IMR-90 (cell line): ENCODE results near the gene UNC13C. TPM values are rescaled to one million over a fixed set of nuclear protein-coding genes. Genes with fewer than 3 reads are reported as not detected.

Source experiments
- ATAC-seq: fragments of 200-7000 bp; cut with Tn5 transposase; 2 replicates; pipeline ENCODE4 v1.9.1; 2020; ENCODE audit warnings: low read depth, mild to moderate bottlenecking, moderate library complexity
- BruUV-seq: library from RNA; stranded (reverse); fragments of 400-500 nt; replicated peaks from 2 replicates; lab custom pipeline; 2021; lab: Mats Ljungman, UMichigan
- CTCF ChIA-PET: fragments of 300-600 bp; formaldehyde crosslinking; extraction: SDS; loops from one replicate; lab custom pipeline; 2021; ENCODE audit warnings: antibody characterized with exemption; lab: Yijun Ruan, JAX
- POLR2A ChIA-PET: fragments of 300-600 bp; sonication (Branson Sonifier 250); formaldehyde crosslinking; loops from one replicate; lab custom pipeline; 2022; ENCODE audit warnings: antibody characterized with exemption; ENCODE audit not compliant: unreplicated experiment; lab: Charles Lee
- DNase-seq: peaks from one replicate; pipeline ENCODE4 v3.0.0; 2013
- H2AFZ ChIP-seq: replicated peaks from 2 replicates; pipeline ENCODE3; 2013; ENCODE audit warnings: low read length, mild to moderate bottlenecking; ENCODE audit not compliant: poor library complexity
- H2AK5ac ChIP-seq: 2 replicates; pipeline ENCODE4 v1.6.1; 2013; ENCODE audit warnings: low read depth, low read length, inconsistent platforms
- H2AK9ac ChIP-seq: replicated peaks from 2 replicates; pipeline ENCODE3; 2013; ENCODE audit warnings: mild to moderate bottlenecking, low read depth, low read length, moderate library complexity; ENCODE audit not compliant: poor library complexity
- H2BK120ac ChIP-seq: 2 replicates; pipeline ENCODE4 v1.6.1; 2013; ENCODE audit warnings: low read depth, low read length, inconsistent platforms
- H2BK15ac ChIP-seq: 3 replicates; pipeline ENCODE4 v1.6.1; 2013; ENCODE audit warnings: low read depth, low read length, inconsistent platforms
- H2BK20ac ChIP-seq: 2 replicates; pipeline ENCODE4 v1.6.1; 2013; ENCODE audit warnings: low read depth, mild to moderate bottlenecking, inconsistent platforms, low read length, moderate library complexity
- H2BK5ac ChIP-seq: 2 replicates; pipeline ENCODE4 v1.6.1; 2013; ENCODE audit warnings: mild to moderate bottlenecking, low read depth, low read length, inconsistent platforms; ENCODE audit not compliant: poor library complexity, severe bottlenecking
- H3K14ac ChIP-seq: replicated peaks from 2 replicates; pipeline ENCODE4 v1.6.1; 2013; ENCODE audit warnings: low read depth, low read length, inconsistent platforms
- H3K18ac ChIP-seq: 2 replicates; pipeline ENCODE4 v1.6.1; 2013; ENCODE audit warnings: low read depth, low read length, control low read depth
- H3K23ac ChIP-seq: 2 replicates; pipeline ENCODE4 v1.6.1; 2013; ENCODE audit warnings: low read depth, low read length, inconsistent platforms
- H3K27ac ChIP-seq: 2 replicates; pipeline ENCODE4 v1.5.1; 2013; ENCODE audit warnings: mild to moderate bottlenecking, control low read depth, low read length; ENCODE audit not compliant: insufficient read depth
- H3K27me3 ChIP-seq: 2 replicates; pipeline ENCODE4 v1.6.1; 2013; ENCODE audit warnings: low read length; ENCODE audit not compliant: control insufficient read depth, insufficient read depth
- H3K36me3 ChIP-seq: 2 replicates; pipeline ENCODE4 v1.6.1; 2013; ENCODE audit warnings: low read length, mixed read lengths; ENCODE audit not compliant: control insufficient read depth, insufficient read depth
- H3K4ac ChIP-seq: 2 replicates; pipeline ENCODE4 v1.6.1; 2013; ENCODE audit warnings: low read depth, low read length, inconsistent platforms
- H3K4me1 ChIP-seq: 2 replicates; pipeline ENCODE4 v1.6.1; 2013; ENCODE audit warnings: low read length, mixed read lengths; ENCODE audit not compliant: control insufficient read depth, insufficient read depth
- H3K4me2 ChIP-seq: 2 replicates; pipeline ENCODE4 v1.6.1; 2013; ENCODE audit warnings: low read depth, mild to moderate bottlenecking, control low read depth, low read length, moderate library complexity
- H3K4me3 ChIP-seq: 2 replicates; pipeline ENCODE4 v1.5.1; 2013; ENCODE audit warnings: low read depth, mild to moderate bottlenecking, control low read depth, low read length, moderate library complexity; ENCODE audit not compliant: insufficient read depth
- H3K56ac ChIP-seq: 2 replicates; pipeline ENCODE4 v1.6.1; 2013; ENCODE audit warnings: low read length, inconsistent platforms; ENCODE audit not compliant: insufficient read depth; ENCODE audit errors: extremely low read depth
- H3K79me1 ChIP-seq, 2 experiments: 2 replicates each; pipeline ENCODE4 v1.6.1; 2013; ENCODE audit warnings: low read length in 2 of 2, inconsistent platforms in 1 of 2, low read depth in 1 of 2
- H3K9ac ChIP-seq: 2 replicates; pipeline ENCODE4 v1.6.1; 2013; ENCODE audit warnings: low read depth, low read length, control low read depth
- H3K9me1 ChIP-seq: 2 replicates; pipeline ENCODE4 v1.6.1; 2013; ENCODE audit warnings: low read length, inconsistent platforms; ENCODE audit not compliant: insufficient read depth
- H3K9me3 ChIP-seq: 2 replicates; pipeline ENCODE4 v1.6.1; 2013; ENCODE audit warnings: low read length; ENCODE audit not compliant: control insufficient read depth, insufficient read depth
- H4K20me1 ChIP-seq: 2 replicates; pipeline ENCODE4 v1.6.1; 2013; ENCODE audit warnings: low read length, inconsistent platforms; ENCODE audit not compliant: insufficient read depth
- H4K5ac ChIP-seq: 2 replicates; pipeline ENCODE4 v1.6.1; 2013; ENCODE audit warnings: mild to moderate bottlenecking, low read depth, low read length, control low read depth
- H4K8ac ChIP-seq, 2 experiments: 2 replicates each; pipeline ENCODE4 v1.6.1; 2013; ENCODE audit warnings: low read depth in 2 of 2, low read length in 2 of 2, control low read depth in 1 of 2, inconsistent platforms in 1 of 2
- H4K91ac ChIP-seq: 2 replicates; pipeline ENCODE4 v1.6.1; 2013; ENCODE audit warnings: low read depth, low read length, inconsistent platforms; ENCODE audit not compliant: insufficient read depth
- BHLHE40 ChIP-seq: fragments of 150-350 bp; IDR thresholded peaks from 2 replicates; pipeline ENCODE4 v1.6.1; 2016; ENCODE audit warnings: mild to moderate bottlenecking, low read depth, low read length
- CEBPB ChIP-seq: IDR thresholded peaks from 2 replicates; pipeline ENCODE4 v1.6.1; 2012; ENCODE audit warnings: low read depth, low read length, improper control_type of control experiment
- CHD1 ChIP-seq: IDR thresholded peaks from 2 replicates; pipeline ENCODE4 v1.6.1; 2012; ENCODE audit warnings: low read depth, low read length, improper control_type of control experiment
- CTCF ChIP-seq: conservative IDR thresholded peaks from 2 replicates; pipeline ENCODE4 v1.5.1; 2012; ENCODE audit warnings: mild to moderate bottlenecking, low read depth, low read length, improper control_type of control experiment
- ELK1 ChIP-seq: fragments of 150-350 bp; IDR thresholded peaks from 2 replicates; pipeline ENCODE4 v1.6.1; 2016; ENCODE audit warnings: low read depth, mild to moderate bottlenecking, low read length, moderate library complexity, borderline replicate concordance
- FOS ChIP-seq: fragments of 150-350 bp; IDR thresholded peaks from 2 replicates; pipeline ENCODE4 v1.6.1; 2016; ENCODE audit warnings: low read depth, low read length
- MAFK ChIP-seq: IDR thresholded peaks from 2 replicates; pipeline ENCODE4 v1.6.1; 2012; ENCODE audit warnings: low read depth, low read length, improper control_type of control experiment
- MAZ ChIP-seq: IDR thresholded peaks from 2 replicates; pipeline ENCODE4 v1.6.1; 2012; ENCODE audit warnings: low read depth, mild to moderate bottlenecking, low read length, improper control_type of control experiment, moderate library complexity, borderline replicate concordance
- MXI1 ChIP-seq: IDR thresholded peaks from 2 replicates; pipeline ENCODE4 v1.6.1; 2012; ENCODE audit warnings: low read depth, mild to moderate bottlenecking, low read length, moderate library complexity, borderline replicate concordance
- NFE2L2 ChIP-seq: fragments of 150-350 bp; IDR thresholded peaks from 2 replicates; pipeline ENCODE4 v1.6.1; 2016; ENCODE audit warnings: low read depth, mild to moderate bottlenecking, low read length
- POLR2A ChIP-seq: IDR thresholded peaks from 2 replicates; pipeline ENCODE4 v1.6.1; 2012; ENCODE audit warnings: mild to moderate bottlenecking, low read depth, low read length
- RAD21 ChIP-seq: IDR thresholded peaks from 2 replicates; pipeline ENCODE4 v1.6.1; 2012; ENCODE audit warnings: low read length, improper control_type of control experiment
- RCOR1 ChIP-seq: IDR thresholded peaks from 2 replicates; pipeline ENCODE4 v1.6.1; 2012; ENCODE audit warnings: mild to moderate bottlenecking, low read length, improper control_type of control experiment; ENCODE audit not compliant: insufficient replicate concordance
- RFX5 ChIP-seq: IDR thresholded peaks from 2 replicates; pipeline ENCODE4 v1.8.0; 2012; ENCODE audit warnings: low read depth, mild to moderate bottlenecking, low read length, moderate library complexity
- SMC3 ChIP-seq: fragments of 150-350 bp; IDR thresholded peaks from 2 replicates; pipeline ENCODE4 v1.6.1; 2016; ENCODE audit warnings: low read depth, mild to moderate bottlenecking, antibody characterized with exemption, low read length, moderate library complexity
- USF2 ChIP-seq: fragments of 150-350 bp; IDR thresholded peaks from 2 replicates; pipeline ENCODE4 v1.6.1; 2017; ENCODE audit warnings: mild to moderate bottlenecking, antibody characterized with exemption, low read length, low read depth
- WGBS, 2 experiments: methylation state at CpG; one replicate each; pipeline versions ENCODE4 v1.1.5 to v1.1.7; 2013; ENCODE audit warnings: missing lambda C conversion rate in 2 of 2; ENCODE audit not compliant: insufficient read length in 1 of 2; ENCODE audit errors: extremely low coverage in 2 of 2; 5-methylcytosine and 5-hydroxymethylcytosine counted together
- dilution Hi-C: fragments of 300-500 bp; cut with HindIII; formaldehyde crosslinking; loops from one replicate; pipeline ENCODE4 v1.14.3; 2018; ENCODE audit warnings: low sequenced_read_pairs; ENCODE audit not compliant: unreplicated experiment
- in situ Hi-C: fragments of 300-500 bp; cut with MboI; formaldehyde crosslinking; loops from 3 replicates; pipeline ENCODE4 v1.14.3; 2019; ENCODE audit warnings: low sequenced_read_pairs, inconsistent platforms, mixed read lengths
- intact Hi-C: fragments of 100-400 bp; cut with micrococcal nuclease; formaldehyde crosslinking; loops from 2 replicates; pipeline ENCODE4 v1.10.0; 2022
- polyA plus RNA-seq, 3 experiments: library from polyadenylated mRNA; depleted of rRNA; stranded (reverse); fragments of >200 nt; gene quantifications; 2 replicates each; pipeline ENCODE4 v1.2.3, GENCODE V29; 2012; ENCODE audit warnings: low replicate concordance in 1 of 3
- total RNA-seq: library from RNA; depleted of rRNA; stranded (reverse); fragments of >200 nt; gene quantifications from 2 replicates; pipeline ENCODE4 v1.2.3, GENCODE V29; 2012

Gene UNC13C
- total and polyA plus RNA-seq, 2 of the 4 experiments (the other 2 are of a cell fraction): not detected

- Histone ChIP-seq H3K9ac (no peak overlapping the region), H3K27ac (no peak overlapping the region), H3K56ac (no peak overlapping the region), H4K20me1 (no peaks in the 10 kb centered on the region), H2AK9ac (no peak overlapping the region), H2BK120ac (no peak overlapping the region), H4K5ac (no peak overlapping the region), H3K4me2 (no peak overlapping the region), H3K4me1 (no peaks in the 10 kb centered on the region), H3K4me3 (no peak overlapping the region), H3K18ac (no peak overlapping the region), H4K91ac (no peak overlapping the region), H2BK20ac (no peak overlapping the region), H2AFZ (no peak overlapping the region), H2AK5ac (no peak overlapping the region), H3K79me1 (no peaks in the 10 kb centered on the region), H3K23ac (no peak overlapping the region), H3K36me3 (no peaks in the 10 kb centered on the region), H3K9me1 (no peaks in the 10 kb centered on the region), H3K9me3 (peaks cover 3% of the 10 kb centered on the region; the same call in 1 of the 2 replicates), H2BK15ac (no peak overlapping the region), H2BK5ac (no peak overlapping the region), H3K27me3 (no peaks in the 10 kb centered on the region), H3K4ac (no peak overlapping the region), H3K14ac (no peak overlapping the region), H4K8ac (no peak overlapping the region)
- ChIA-PET CTCF (interaction anchor here (0.5 kb wide), 1 partner anchor 34 kb away, joined by 4 read pairs; no protein-coding TSS in a partner anchor), POLR2A (no interaction called here)
- intact Hi-C loops: no loop called here
- TF ChIP-seq CTCF (no peak), MAFK (no peak), RAD21 (no peak), MXI1 (no peak), ELK1 (no peak), POLR2A (no peak), RFX5 (no peak), RCOR1 (no peak), MAZ (no peak), SMC3 (no peak), CHD1 (no peak), FOS (no peak), NFE2L2 (no peak), USF2 (no peak), CEBPB (no peak), BHLHE40 (no peak)
- DNase-seq (no peak), ATAC-seq (no peak)
- in situ Hi-C loops: no loop called here
- dilution Hi-C loops: no loop called here
- WGBS, 2 experiments: no CpG with 5 or more reads among the region's 4 CpGs
- BruUV-seq: no TSS peak
Observed at GRCh38 chr15:53985562-53985961, 7.3 kb downstream of the UNC13C start.
